IPS DF 6.9 (cell line): ENCODE data around the gene SHISA5.
"Not testable (repeated sequence)": the region's sequence is repeated elsewhere in the genome, so short reads cannot be mapped to it uniquely, and the experiment has no call there.

Source experiments
- DNase-seq: peaks from one replicate; pipeline ENCODE4 v3.0.0-alpha.2; 2013; ENCODE audit warnings: low read depth, low spot score
- H3K27ac ChIP-seq: one replicate; pipeline ENCODE4 v1.5.1; 2013; ENCODE audit warnings: low read length, control low read depth
- H3K27me3 ChIP-seq: 2 replicates; pipeline ENCODE4 v1.6.1; 2013; ENCODE audit warnings: mild to moderate bottlenecking, low read length; ENCODE audit not compliant: control insufficient read depth, insufficient read depth
- H3K36me3 ChIP-seq: 2 replicates; pipeline ENCODE4 v1.6.1; 2013; ENCODE audit warnings: low read length; ENCODE audit not compliant: control insufficient read depth, insufficient read depth
- H3K4me1 ChIP-seq: 2 replicates; pipeline ENCODE4 v1.6.1; 2013; ENCODE audit warnings: low read length; ENCODE audit not compliant: control insufficient read depth, insufficient read depth
- H3K4me3 ChIP-seq: 2 replicates; pipeline ENCODE4 v1.5.1; 2013; ENCODE audit warnings: mild to moderate bottlenecking, low read length
- H3K9me3 ChIP-seq: 2 replicates; pipeline ENCODE4 v1.6.1; 2013; ENCODE audit warnings: low read length, inconsistent platforms; ENCODE audit not compliant: control insufficient read depth, insufficient read depth
- WGBS: extraction: QIAGEN DNeasy Blood & Tissue Kit; methylation state at CpG from one replicate; pipeline ENCODE4 v1.1.7; 2013; ENCODE audit warnings: mixed read lengths, missing lambda C conversion rate; ENCODE audit not compliant: insufficient read length, insufficient coverage; 5-methylcytosine and 5-hydroxymethylcytosine counted together

Gene SHISA5

DNA sequence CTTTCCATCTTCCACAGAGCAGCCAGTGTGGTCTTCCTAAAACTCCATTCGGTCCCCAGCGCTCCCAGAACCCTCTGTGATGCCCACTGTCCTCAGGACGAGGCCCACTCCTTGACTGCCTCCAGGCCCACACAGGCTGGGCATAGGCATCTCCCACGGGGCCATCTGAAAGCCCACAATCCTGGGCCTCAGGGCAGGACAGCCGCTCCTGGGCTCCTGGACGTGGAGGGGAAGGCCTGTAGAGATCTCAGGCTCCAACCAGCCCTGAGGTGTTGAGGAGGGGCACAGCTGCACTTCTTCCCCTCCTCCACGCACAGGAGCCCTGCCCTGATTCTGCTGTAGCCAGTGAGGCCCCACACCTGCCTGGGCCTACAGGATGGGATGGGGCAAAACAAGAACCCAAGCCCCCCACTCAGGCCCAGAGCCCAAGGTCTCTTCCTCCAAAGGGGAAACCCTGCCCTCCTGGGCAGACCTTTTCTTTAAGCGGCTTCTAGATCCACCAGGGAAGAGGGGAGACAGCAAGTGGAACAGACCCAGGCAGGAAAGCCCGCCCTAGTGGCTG is 25.9 kb downstream of the SHISA5 start:
- Histone ChIP-seq H3K4me3 (no peak overlapping the region), H3K36me3 (no peaks in the 10 kb centered on the region), H3K27ac (no peak overlapping the region), H3K27me3 (no peaks in the 10 kb centered on the region), H3K9me3 (no peaks in the 10 kb centered on the region), H3K4me1 (peaks cover 8% of the 10 kb centered on the region)
- DNase-seq, result no peak
- WGBS, result no CpG with 5 or more reads among the region's 9 CpGs

DNA sequence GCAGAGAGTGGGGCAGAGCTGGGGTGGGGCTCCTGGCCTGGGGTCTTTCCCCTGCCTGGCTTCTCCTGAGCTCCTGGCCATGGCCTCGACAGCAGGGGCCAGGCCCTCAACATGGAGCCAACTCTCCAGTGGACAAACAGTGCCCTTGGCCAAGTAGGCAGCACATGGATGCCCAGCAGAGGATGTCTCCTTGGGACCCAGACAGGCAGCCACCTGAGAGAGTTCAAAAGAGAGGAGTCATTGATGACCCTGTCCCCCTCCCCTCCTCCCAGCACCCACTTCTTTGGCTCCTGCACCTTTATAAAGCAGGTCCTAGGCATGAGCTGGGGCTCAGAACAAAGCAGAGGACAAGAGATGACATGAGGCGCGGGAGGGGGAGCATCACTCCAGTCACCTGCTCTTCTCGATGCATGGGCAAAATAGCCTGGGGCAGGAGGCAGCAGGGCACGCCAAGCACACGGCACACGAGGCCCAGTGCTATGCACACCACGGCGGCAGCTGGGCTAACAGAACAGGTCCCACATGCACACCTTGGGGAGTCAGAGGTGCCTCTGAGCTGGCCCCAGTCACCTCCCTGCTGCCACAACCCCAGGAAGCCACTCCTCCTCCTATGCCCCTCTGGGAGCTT is 27.4 kb downstream of the SHISA5 start:
- H3K27ac ChIP-seq, result no peak overlapping the region
- WGBS, result no CpG with 5 or more reads among the region's 9 CpGs

DNA sequence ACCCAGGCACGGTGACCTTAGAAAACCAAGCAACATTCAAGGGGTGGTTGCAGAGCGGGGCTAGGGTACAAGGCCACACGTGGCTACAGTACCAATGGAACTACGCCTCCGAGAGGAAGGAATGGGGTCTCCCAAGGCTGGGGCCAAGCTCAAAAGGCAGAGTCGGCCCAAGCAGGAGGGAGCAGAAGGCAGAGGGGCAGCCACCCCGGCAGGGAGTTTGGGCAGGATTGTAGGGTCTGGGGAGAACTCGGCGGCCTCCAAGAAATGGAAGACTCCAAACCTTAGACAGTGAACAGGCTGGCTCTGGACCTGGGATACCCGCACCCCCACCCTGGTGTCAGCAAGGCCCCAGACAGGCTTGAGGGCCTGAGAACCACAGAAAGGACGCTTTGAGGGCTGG is 28.8 kb downstream of the SHISA5 start:
- WGBS, result no CpG with 5 or more reads among the region's 11 CpGs
- Histone ChIP-seq H3K27me3 (no peaks in the 10 kb centered on the region), H3K27ac (no peak overlapping the region), H3K4me1 (peaks cover 8% of the 10 kb centered on the region), H3K9me3 (no peaks in the 10 kb centered on the region), H3K36me3 (no peaks in the 10 kb centered on the region), H3K4me3 (no peak overlapping the region)
- no peak for DNase-seq

More for the DNA sequence above, 27.4 kb downstream of the SHISA5 start:
- no peaks in the 10 kb centered on the region for H3K36me3 ChIP-seq
- H3K4me3 ChIP-seq, result no peak overlapping the region
- no peak for DNase-seq
- no peaks in the 10 kb centered on the region for H3K9me3 ChIP-seq
- peaks cover 8% of the 10 kb centered on the region for H3K4me1 ChIP-seq
- no peaks in the 10 kb centered on the region for H3K27me3 ChIP-seq

DNA sequence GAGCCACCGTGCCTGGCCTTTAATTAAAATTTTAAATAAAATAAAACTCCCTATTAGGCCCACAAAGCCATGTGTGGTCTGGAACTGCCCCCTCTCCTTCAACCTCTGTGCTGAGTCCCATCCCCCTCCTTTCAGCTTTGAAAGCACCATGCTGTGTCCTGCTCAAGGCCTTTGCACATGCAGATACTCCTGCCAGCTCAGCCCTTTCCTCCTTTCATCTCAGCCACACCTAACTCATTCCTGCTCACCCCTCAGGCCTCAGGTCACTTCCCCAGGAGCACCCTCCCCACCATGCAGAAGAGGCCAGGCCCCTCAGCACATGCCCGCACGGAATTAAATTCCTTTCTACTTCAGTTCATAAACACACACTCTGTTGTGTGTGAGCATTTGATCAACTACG is 29.4 kb downstream of the SHISA5 start:
- H3K27ac ChIP-seq, result no peak overlapping the region
- H3K9me3 ChIP-seq, result no peaks in the 10 kb centered on the region
- H3K4me3 ChIP-seq, result no peak overlapping the region
- peaks cover under 1% of the 10 kb centered on the region; the same call in 1 of the 2 replicates for H3K36me3 ChIP-seq
- DNase-seq, result peak; percentile 99
- H3K4me1 ChIP-seq, result peaks cover 8% of the 10 kb centered on the region
- H3K27me3 ChIP-seq, result no peaks in the 10 kb centered on the region
- no CpG with 5 or more reads among the region's 4 CpGs for WGBS

DNA sequence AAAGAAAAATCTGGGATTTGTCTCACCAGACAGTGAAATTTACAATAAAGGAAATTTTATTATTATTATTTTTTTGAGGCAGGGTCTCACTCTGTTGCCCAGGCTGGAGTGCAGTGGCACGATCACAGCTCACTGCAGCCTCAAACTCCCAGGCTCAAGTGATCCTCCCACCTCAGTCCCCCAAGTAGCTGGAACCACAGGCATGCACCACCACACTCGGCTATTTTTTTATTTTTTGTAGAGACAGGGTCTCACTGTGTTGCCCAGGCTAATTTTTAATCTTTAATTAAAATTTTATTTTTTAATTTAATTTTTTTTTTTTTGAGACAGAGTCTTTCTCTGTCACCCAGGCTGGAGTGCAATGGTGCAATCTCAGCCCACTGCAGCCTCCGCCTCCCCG is 29.9 kb downstream of the SHISA5 start:
- not testable (repeated sequence) for H3K27ac ChIP-seq, H3K9me3 ChIP-seq, DNase-seq, H3K27me3 ChIP-seq, H3K4me3 ChIP-seq, H3K36me3 ChIP-seq, H3K4me1 ChIP-seq
- no CpG with 5 or more reads among the region's 4 CpGs for WGBS

DNA sequence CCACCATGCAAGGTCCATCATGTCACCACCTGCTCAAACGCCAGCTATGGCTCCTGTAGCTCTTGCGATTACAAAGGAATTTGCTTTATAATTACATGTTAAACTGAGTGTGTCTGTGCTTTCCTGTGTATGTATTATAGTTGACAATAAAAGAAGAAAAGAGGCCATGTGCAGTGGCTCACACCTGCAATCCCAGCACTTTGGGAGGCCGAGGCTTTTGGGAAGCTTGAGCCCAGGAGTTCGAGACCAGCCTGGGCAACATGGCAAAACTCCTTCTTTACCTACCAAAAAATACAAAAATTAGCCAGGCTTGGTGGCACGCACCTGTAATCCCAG is 30.4 kb downstream of the SHISA5 start:
- H3K9me3 ChIP-seq, result no peaks in the 10 kb centered on the region
- WGBS, result no CpG with 5 or more reads among the region's 5 CpGs
- H3K4me3 ChIP-seq, result no peak overlapping the region
- no peaks in the 10 kb centered on the region for H3K27me3 ChIP-seq
- H3K4me1 ChIP-seq, result peaks cover 8% of the 10 kb centered on the region
- DNase-seq, result no peak
- H3K27ac ChIP-seq, result no peak overlapping the region
- peaks cover 10% of the 10 kb centered on the region for H3K36me3 ChIP-seq

DNA sequence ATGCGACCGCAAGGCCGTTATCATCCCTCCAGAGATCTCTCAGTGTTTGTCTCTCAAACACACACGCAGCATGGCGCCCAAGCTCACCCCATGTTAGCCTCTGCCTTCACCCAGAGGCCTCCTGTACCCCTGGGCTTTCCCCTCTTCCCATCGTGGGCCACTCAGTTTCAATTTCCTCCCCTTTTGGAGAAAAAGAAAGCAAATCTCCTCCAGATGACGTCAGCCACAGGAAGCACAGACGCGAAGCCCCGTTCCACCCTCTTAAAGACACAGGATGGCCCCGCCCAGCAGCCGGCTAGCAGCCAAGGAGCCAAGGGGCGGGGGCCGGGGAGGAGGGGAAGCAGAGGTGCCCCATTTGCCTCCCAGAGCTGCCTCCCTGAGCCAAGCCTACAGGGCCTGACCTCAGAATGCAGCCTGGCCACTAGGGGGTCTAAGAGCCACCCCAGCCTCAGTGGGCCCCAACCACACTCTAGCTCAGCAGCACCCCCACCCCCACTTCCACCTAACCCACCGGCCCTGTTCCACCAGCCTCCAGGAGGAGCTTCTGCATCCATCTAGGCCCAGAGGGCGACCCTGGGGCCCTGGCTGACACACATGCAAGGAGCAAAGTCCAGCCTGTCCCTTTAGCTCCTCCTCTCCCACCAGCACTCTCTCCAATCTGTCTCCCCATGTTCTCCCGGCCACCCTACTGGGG is 30.9 kb downstream of the SHISA5 start:
- no peaks in the 10 kb centered on the region for H3K9me3 ChIP-seq
- H3K36me3 ChIP-seq, result peaks cover 15% of the 10 kb centered on the region
- peaks cover 8% of the 10 kb centered on the region for H3K4me1 ChIP-seq
- H3K4me3 ChIP-seq, result peak overlapping the region; percentile 69; the same call in 1 of the 2 replicates
- WGBS, result no CpG with 5 or more reads among the region's 17 CpGs
- H3K27me3 ChIP-seq, result no peaks in the 10 kb centered on the region
- DNase-seq, result peak; percentile 85
- no peak overlapping the region for H3K27ac ChIP-seq

DNA sequence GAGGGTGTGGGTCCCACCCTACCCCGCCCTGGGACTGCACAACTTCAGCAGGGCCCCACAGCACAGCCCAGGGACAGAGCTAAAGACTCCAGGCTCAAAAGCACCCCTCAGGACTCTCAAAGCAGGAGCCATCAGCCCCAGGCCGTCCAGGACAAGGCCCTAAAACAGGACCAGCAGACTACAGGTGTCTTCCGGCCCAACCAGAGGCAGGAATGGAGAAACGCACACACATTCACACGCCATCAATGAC is 31.4 kb downstream of the SHISA5 start:
- Histone ChIP-seq H3K4me3 (peak overlapping the region; percentile 69; the same call in 1 of the 2 replicates), H3K27me3 (no peaks in the 10 kb centered on the region), H3K27ac (no peak overlapping the region), H3K4me1 (peaks cover 8% of the 10 kb centered on the region), H3K36me3 (peaks cover 15% of the 10 kb centered on the region), H3K9me3 (no peaks in the 10 kb centered on the region)
- no peak for DNase-seq
- no CpG with 5 or more reads among the region's 5 CpGs for WGBS

DNA sequence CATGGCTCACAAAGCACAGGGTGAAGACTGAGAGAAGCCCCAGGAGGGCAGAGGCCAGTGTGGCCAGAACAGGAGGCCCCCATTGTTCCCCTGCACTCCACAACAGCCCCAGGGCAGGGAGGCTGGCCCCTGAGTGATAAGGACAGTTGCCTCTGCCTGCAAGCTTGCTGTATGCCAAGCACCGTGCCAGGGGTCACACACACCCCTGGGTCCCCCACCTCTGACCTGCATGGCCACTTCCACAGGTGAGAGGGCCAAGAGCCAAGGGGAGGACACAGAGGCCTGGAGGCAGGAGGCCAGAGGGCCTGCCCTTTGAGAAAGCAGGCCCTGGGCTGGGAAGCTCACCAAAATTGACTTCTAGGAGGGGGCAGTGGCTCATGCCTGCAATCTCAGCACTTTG is 33.7 kb downstream of the SHISA5 start:
- WGBS, result no CpG with 5 or more reads among the region's 1 CpG
- Histone ChIP-seq H3K9me3 (no peaks in the 10 kb centered on the region), H3K4me3 (no peak overlapping the region), H3K36me3 (peaks cover 24% of the 10 kb centered on the region), H3K4me1 (peaks cover 9% of the 10 kb centered on the region), H3K27me3 (no peaks in the 10 kb centered on the region), H3K27ac (no peak overlapping the region)
- no peak for DNase-seq

DNA sequence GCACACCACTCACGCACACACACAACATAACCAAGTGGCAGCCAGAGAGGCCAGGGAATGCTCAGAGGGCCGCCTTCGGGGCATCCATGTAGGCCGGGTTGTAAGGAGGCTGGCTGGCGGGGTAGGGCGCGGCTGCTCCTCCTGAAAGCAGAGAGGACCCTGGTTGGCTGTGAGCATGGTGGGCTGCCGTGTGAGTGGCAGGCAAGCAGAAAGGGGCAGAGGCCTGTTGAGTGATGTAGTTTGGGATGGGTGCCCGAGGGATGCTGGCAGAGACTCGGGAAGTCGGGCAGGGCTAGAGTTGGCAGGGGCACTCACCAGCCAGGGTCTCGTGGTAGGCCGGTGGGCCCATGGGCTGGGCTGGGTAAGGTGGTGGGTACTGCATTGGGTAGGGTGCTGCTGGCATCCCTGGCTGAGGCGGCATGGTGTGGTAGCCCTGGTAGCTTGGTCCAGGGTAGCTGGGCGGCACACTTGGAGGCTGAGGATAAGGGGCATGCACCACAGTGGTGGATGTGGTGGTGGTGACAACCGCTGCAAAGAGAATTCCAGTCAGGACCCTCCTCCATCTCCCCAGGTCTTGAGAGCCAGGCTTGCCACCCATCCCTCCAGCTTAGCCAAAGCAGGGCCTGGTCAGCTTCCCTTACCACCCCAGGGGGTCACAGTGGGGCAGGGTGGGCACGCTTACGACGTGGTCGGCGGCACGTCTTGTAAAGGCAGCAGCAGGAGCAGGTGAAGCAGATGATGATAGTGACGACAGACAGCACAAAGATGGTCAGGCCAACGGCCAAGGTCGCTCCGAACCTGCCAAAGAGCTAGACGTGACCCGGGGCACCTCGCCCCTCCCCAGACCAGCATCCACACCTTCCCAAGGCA is 34.7 kb downstream of the SHISA5 start:
- peaks cover 7% of the 10 kb centered on the region for H3K4me1 ChIP-seq
- H3K27me3 ChIP-seq, result no peaks in the 10 kb centered on the region
- peaks cover 28% of the 10 kb centered on the region for H3K36me3 ChIP-seq
- no CpG with 5 or more reads among the region's 29 CpGs for WGBS
- H3K9me3 ChIP-seq, result no peaks in the 10 kb centered on the region
- DNase-seq, result no peak
- H3K4me3 ChIP-seq, result no peak overlapping the region
- no peak overlapping the region for H3K27ac ChIP-seq
